ENCODE measurements around the gene MINAR2.

Gene MINAR2

DNA sequence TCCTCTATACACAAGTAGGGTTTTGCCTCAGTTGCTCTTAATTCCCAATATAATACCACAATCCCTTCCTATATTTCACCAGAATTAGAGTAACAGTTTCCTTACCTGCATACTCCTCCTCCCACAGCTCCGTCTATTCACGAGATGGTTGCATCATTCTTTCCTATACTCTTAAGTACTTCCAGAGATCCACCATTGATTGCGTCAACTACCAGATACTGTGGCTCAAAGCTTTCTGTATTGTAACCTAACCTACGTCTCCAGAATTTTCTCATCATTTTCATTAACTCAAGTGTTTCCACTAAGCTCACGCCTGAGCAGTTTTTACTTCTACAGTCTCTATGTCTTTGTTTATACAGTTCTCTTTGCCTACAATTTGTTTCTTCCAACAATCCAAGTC is 31.2 kb upstream of the MINAR2 start:
- no peak overlapping the region for H2AFZ ChIP-seq (ENCODE audit: low read depth, low read length, severe bottlenecking)
- no peaks in the 10 kb centered on the region for H3F3A ChIP-seq (ENCODE audit: insufficient read depth)
- no peaks in the 10 kb centered on the region for H3K9me3 ChIP-seq (ENCODE audit: insufficient read depth, low read length)
- H3K27ac ChIP-seq (ENCODE audit: low read depth, low read length) = no peak overlapping the region
- H3K36me3 ChIP-seq (ENCODE audit: low read length) = no peaks in the 10 kb centered on the region
- H3K9me2 ChIP-seq (replicated peaks; ENCODE audit: insufficient read depth, low read length) = no peaks in the 10 kb centered on the region
- H3K79me2 ChIP-seq (ENCODE audit: insufficient read depth, low read length) = no peaks in the 10 kb centered on the region
- no peaks in the 10 kb centered on the region; the same call in 1 of the 2 replicates for H3K27me3 ChIP-seq (ENCODE audit: low read length)
- no peaks in the 10 kb centered on the region for H4K20me1 ChIP-seq (ENCODE audit: low read depth, low read length)
- H3K4me2 ChIP-seq (ENCODE audit: low read depth, low read length, poor library complexity, severe bottlenecking) = no peak overlapping the region
- H3K4me3 ChIP-seq (ENCODE audit: insufficient read depth, low read length, poor library complexity, severe bottlenecking) = no peak overlapping the region
- no peak for TF ChIP-seq EZH2phosphoT487 (conservative IDR thresholded peaks at IDR 0.05; ENCODE audit: low read length)
- TF ChIP-seq, protein P1, sequence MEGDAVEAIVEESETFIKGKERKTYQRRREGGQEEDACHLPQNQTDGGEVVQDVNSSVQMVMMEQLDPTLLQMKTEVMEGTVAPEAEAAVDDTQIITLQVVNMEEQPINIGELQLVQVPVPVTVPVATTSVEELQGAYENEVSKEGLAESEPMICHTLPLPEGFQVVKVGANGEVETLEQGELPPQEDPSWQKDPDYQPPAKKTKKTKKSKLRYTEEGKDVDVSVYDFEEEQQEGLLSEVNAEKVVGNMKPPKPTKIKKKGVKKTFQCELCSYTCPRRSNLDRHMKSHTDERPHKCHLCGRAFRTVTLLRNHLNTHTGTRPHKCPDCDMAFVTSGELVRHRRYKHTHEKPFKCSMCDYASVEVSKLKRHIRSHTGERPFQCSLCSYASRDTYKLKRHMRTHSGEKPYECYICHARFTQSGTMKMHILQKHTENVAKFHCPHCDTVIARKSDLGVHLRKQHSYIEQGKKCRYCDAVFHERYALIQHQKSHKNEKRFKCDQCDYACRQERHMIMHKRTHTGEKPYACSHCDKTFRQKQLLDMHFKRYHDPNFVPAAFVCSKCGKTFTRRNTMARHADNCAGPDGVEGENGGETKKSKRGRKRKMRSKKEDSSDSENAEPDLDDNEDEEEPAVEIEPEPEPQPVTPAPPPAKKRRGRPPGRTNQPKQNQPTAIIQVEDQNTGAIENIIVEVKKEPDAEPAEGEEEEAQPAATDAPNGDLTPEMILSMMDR (IDR thresholded peaks at IDR 0.05; ENCODE audit: insufficient read depth, low read length, poor library complexity, severe bottlenecking) = no peak
- H3K9ac ChIP-seq (ENCODE audit: low read length) = no peak overlapping the region

DNA sequence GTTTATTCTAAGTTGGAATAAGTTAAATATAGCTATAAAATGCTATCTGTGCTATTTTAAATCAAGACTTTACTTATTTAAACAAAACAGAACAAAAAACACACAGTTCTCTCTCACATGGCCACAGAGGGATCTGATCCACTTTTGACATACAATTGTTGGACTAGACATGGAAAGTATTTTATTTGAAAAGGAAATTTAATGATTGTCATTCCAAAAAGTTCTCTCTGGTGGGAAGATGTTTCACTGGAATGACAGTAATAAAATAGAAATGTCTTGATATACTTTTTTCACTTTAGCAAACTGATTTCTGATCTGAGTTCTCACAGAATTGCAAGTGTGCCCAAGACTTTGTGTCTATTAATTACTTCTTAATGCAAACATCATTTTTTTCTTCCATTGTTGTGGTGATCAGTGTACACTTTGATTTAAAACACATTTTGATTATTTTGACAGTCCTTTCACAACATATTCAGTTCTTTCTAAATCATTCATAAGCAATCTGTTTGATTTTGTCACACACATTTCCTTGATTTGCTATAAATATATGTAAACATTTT is 30.1 kb upstream of the MINAR2 start:
- H3K79me2 ChIP-seq (ENCODE audit: insufficient read depth, low read length) = no peaks in the 10 kb centered on the region
- H3K27me3 ChIP-seq (ENCODE audit: low read length) = no peaks in the 10 kb centered on the region; the same call in 1 of the 2 replicates
- H3K9ac ChIP-seq (ENCODE audit: low read length) = no peak overlapping the region
- no peaks in the 10 kb centered on the region for H3F3A ChIP-seq (ENCODE audit: insufficient read depth)
- TF ChIP-seq EZH2phosphoT487 (conservative IDR thresholded peaks at IDR 0.05; ENCODE audit: low read length) = no peak
- TF ChIP-seq, protein P1 (IDR thresholded peaks at IDR 0.05; ENCODE audit: insufficient read depth, low read length, poor library complexity, severe bottlenecking) = no peak
- H3K36me3 ChIP-seq (ENCODE audit: low read length) = no peaks in the 10 kb centered on the region
- H3K9me3 ChIP-seq (ENCODE audit: insufficient read depth, low read length) = no peaks in the 10 kb centered on the region
- H2AFZ ChIP-seq (ENCODE audit: low read depth, low read length, severe bottlenecking) = no peak overlapping the region
- no peak overlapping the region for H3K4me3 ChIP-seq (ENCODE audit: insufficient read depth, low read length, poor library complexity, severe bottlenecking)
- H3K27ac ChIP-seq (ENCODE audit: low read depth, low read length) = no peak overlapping the region
- no peaks in the 10 kb centered on the region for H3K9me2 ChIP-seq (replicated peaks; ENCODE audit: insufficient read depth, low read length)
- no peak overlapping the region for H3K4me2 ChIP-seq (ENCODE audit: low read depth, low read length, poor library complexity, severe bottlenecking)
- no peaks in the 10 kb centered on the region for H4K20me1 ChIP-seq (ENCODE audit: low read depth, low read length)

- Histone ChIP-seq H3K9me2 (replicated peaks; ENCODE audit: insufficient read depth, low read length) (no peaks in the 10 kb centered on the region), H3K4me2 (ENCODE audit: low read depth, low read length, poor library complexity, severe bottlenecking) (no peak overlapping the region), H3K36me3 (ENCODE audit: low read length) (no peaks in the 10 kb centered on the region)
Measured at GRCh38 chr5:129718471-129719090, 29.3 kb upstream of the MINAR2 start.

More at GRCh38 chr5:129718471-129719090, 29.3 kb upstream of the MINAR2 start:
- Histone ChIP-seq H3K9ac (ENCODE audit: low read length) (no peak overlapping the region), H2AFZ (ENCODE audit: low read depth, low read length, severe bottlenecking) (no peak overlapping the region), H3F3A (ENCODE audit: insufficient read depth) (no peaks in the 10 kb centered on the region), H3K9me3 (ENCODE audit: insufficient read depth, low read length) (no peaks in the 10 kb centered on the region), H3K27me3 (ENCODE audit: low read length) (no peaks in the 10 kb centered on the region; the same call in 1 of the 2 replicates), H3K27ac (ENCODE audit: low read depth, low read length) (no peak overlapping the region), H3K79me2 (ENCODE audit: insufficient read depth, low read length) (no peaks in the 10 kb centered on the region), H3K4me3 (ENCODE audit: insufficient read depth, low read length, poor library complexity, severe bottlenecking) (no peak overlapping the region), H4K20me1 (ENCODE audit: low read depth, low read length) (no peaks in the 10 kb centered on the region)
- TF ChIP-seq EZH2phosphoT487 (conservative IDR thresholded peaks at IDR 0.05; ENCODE audit: low read length) = no peak
- TF ChIP-seq, protein P1 (IDR thresholded peaks at IDR 0.05; ENCODE audit: insufficient read depth, low read length, poor library complexity, severe bottlenecking) = no peak

All from SU-DHL-6 (cell line).